NCI-H187 treated with DMSO at 0.1 percent for 48 hours (cell line): ENCODE results near the gene RNASE12.
"Not testable (repeated sequence)": the region's sequence is repeated elsewhere in the genome, so short reads cannot be mapped to it uniquely, and the experiment has no call there.

Source experiments
- DNase-seq: peaks from one replicate; lab custom pipeline; 2025; lab: John Stamatoyannopoulos, UW

The RNASE12 gene

DNA sequence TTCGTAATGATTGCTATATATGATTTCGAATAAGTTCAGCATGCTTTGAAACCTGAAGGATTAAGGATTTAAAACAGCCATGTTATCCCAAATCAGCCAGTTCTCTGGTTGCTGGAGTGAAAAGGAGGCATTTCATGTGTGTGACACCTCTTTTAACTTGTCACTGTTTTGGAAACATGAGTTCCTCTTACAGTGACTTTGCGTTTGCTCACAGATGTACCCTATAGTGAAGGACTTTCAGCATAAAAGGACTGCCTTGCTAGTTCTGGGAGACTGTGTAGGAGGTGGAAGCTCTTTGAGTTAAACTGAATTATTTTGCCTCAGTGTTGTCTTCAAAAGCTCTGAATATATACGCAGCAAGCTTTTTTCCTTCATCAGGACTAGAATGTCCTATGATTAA lies 10.9 kb downstream of the RNASE12 start:
- DNase-seq = no peak

DNA sequence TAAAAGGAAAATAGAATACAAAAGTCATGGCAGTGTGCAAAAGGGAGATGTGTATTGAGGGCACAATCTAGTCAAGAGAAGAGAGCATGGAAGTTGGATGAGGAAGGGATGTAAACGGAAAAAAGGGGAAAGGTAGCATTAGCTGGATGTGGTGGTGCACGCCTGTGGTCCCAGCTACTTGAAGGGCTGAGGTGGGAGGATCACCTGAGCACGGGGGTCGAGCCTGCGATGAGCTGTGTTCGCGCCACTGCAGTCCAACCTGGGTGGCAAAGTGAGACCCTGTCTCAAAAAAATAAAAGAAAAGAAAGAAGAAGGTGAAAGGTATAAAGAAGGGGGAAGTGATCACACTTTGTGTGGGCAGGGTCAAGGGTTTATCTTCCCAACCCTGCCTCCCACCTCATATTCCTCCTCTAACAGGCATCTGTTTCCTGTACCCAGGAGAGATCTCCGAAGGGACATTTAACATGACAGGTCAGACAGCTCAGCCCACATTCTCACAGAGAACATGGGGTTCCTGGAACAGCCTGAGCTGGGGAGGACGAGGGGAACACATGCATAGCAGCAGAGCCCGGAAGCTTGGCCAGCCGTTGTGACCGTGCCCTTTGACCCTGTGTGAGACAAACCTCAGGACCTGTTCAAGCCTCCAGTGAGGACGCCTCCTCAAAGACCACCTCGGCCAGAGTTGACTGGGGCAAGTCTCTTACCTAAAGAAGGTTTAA lies 12.2 kb downstream of the RNASE12 start:
- no peak for DNase-seq

DNA sequence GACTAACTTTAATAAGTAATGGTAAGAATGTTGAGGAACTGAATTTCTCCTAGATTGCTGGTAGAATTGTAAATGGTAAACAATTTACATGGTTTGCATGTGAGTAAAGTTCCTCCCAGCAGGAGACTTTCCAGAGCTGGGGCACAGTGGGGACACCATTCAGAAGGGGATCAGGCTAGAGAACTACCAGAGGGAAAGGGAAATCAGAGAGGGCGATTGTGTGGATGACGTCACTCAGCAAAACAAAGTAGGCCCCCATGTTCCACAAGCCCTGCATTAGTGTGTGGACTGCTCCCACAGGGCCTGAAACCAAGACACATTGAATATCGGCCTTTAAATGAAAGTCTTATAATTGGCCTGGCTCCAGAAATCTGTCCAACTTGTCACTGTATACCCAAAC lies 12.9 kb downstream of the RNASE12 start:
- DNase-seq = no peak

DNA sequence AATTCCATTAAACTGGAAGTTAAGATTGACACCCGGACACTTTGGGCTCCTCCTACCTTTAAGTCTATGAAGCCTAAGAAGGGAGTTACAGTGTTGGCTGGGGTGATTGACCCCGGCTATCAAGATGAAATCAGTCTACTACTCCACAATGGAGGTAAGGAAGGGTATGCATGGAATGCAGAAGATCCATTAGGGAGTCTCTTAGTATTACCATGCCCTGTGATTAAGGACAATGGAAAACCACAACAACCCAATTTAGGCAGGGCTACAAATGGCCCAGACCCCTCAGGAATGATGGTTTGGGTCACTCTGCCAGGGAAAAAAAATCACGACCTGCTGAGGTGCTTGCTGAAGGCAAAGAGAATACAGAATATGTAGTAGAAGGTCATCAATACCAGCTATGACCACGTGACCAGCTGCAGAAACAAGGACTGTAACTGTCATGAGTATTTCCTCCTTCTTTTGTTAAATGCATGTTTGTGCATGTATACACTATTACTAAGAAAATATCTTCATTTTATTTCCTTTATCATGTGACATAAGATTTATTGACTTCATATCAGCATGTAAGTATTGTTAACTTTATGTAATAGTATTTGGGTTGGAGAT lies 18.7 kb downstream of the RNASE12 start:
- not testable (repeated sequence) for DNase-seq

DNA sequence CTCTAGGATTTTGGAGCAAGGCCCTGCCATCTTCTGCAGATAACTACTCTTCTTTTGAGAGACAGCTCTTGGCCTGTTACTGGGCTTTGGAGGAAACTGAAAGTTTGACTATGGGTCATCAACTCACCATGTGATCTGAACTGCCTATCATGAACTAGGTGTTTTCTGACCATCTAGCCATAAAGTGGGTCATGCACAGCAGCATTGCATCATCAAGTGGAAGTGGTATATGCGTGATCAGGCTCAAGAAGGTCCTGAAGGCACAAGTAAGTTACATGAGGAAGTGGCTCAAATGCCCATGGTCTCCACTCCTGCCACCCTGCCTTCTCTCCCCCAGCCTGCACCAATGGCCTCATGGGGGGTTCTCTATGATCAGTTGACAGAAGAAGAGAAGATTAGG lies 20.5 kb downstream of the RNASE12 start:
- DNase-seq = not testable (repeated sequence)

DNA sequence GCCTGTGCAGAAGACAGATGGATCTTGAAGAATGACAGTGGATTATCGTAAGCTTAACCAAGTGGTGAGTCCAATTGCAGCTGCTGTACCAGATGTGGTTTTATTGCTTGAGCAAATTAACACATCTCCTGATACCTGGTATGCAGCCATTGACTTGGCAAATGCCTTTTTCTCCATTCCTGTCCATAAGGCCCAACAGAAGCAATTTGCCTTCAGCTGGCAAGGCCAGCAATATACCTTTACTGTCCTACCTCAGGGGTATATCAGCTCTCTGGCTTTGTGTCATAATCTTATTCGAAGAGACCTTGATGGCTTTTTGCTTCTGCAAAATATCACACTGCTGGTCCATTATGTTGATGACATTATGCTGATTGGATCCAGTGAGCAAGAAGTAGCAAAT lies 21.3 kb downstream of the RNASE12 start:
- not testable (repeated sequence) for DNase-seq

DNA sequence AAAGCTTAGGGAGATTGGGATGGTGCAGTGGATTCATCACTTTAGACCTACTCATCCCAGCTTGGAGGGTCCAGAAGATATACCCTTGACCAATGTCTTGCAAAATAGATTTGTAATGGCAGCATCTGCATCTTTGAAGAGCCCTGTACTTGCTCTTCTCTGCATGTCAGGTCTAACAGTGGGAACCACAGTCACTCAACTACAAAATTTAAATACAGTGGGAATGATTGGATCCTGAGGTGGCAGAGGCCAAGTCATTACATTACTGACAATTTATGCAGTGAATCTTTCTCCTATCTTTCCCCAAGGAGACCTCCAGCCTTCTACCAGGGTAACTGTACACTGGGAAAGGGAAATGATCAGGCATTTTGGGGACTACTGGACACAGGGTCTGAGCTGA lies 22.1 kb downstream of the RNASE12 start:
- no peak for DNase-seq

DNA sequence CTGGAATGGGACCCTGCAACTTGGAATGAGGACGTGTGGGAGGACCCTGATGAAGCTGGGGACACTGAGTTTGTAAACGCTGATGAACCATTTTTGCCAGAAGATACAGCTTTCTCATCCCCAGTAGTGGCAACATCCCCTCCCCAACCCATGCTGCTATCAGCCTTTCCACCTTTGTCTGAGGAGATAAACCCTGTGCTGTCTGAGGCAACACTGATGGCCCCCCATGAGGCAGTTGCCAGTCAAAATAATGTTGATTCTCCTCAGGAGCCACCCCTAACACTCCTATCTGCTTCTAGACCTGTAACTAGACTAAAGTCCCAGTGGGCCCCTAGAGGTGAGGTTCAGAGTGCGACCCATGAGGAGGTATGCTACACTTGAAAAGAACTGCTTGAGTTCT lies 22.8 kb downstream of the RNASE12 start:
- no peak for DNase-seq

DNA sequence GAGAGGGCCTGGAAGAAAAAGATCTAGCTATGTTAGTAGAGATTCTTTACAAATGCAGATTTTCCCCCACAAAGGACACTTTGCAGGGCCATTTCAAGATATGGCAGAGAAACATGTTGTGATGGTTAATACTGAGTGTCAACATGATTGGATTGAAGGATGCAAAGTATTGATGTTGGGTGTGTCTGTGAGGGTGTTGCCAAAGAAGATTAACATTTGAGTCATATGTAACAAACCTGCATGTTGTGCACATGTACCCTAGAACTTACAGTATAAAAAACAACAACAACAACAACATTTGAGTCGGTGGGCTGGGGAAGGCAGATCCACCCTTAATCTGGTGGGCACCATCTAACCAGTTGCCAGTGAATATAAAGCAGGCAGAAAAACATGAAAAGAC lies 24.0 kb downstream of the RNASE12 start:
- not testable (repeated sequence) for DNase-seq

DNA sequence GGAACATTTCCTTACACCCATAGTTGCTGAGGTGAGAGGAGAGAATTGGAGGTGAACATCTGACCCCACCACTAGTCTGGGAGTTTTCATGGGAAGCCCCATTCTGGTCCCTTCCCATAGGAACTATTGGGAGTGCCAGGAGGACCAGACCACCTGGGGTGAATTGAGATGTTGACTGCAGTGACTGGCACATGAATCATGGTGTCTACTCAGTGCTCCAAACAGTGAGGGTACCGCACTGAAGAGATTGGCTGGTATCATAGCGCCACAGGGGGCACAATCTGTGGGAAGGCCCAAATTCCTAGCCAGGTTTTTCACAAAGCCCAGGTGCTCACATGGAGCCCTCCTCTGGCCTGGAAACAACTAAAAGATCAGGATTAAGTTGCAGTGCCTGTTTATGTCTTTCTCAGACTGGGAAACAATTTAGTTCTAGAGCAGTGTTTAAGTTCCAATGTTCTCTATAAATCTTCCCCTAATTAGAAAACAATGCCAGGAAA lies 26.6 kb downstream of the RNASE12 start:
- DNase-seq = no peak

DNA sequence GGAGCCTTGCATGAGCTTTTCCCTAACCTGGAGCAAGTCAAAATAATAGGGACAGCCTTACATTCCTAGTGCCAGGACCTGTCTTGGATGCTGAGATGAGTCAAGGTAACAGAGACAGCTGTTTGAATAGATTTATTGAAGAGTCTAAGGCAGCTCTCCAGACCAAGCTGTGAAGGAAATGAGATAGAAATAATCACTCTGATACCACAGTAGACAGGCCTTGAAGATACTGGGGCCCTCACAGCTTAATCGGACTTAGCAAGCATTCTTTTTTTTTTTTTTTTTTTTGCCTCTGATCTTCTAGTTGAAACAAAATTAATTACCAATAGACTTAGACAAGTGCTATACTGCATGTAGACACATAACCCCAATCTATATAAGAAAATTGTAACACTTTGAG lies 27.2 kb downstream of the RNASE12 start:
- DNase-seq = no peak

DNA sequence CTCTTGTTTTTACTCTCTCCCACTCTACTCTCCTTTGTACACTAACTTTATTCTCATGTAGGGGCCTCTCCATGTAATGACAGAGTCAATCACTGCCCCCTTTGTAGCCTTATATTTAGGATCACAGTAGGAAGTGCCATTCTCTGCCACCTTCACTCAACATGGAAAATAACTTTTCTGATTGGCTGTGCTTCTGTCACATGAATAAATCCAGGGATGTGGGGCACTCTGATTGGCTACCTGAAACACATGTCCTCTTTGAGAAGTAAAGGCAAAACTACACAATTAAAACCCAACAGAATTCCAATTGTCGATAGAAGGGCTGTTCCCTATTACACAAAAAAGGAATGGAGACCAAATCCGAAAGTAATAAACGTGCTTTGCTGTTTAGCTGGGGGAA lies 30.2 kb downstream of the RNASE12 start, which contains the start of gene RNASE9:
Gene RNASE9 (minus strand): TSS at position 87 of the 400 bp plus-strand sequence.
- no peak for DNase-seq

DNA sequence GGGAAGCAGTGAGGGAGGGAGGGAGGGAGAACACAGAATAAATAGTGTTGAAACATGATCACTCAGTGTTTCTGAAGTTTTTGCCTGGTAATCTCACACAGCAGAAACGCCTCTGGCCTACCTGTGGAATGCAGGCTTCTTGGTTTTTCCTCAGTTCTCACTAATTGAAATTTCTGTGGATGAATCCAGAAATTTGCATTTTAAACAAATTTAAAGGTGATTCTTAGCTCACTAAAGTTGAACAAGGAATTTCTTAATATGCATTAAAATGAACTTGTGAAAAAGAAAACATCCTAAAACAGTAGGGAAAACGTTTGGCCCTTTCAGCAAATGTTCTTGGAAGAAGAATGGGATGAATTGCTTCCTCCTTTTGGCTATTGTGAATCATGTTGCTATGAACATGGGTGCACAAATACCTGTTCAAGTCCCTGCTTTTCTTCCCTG lies 31.7 kb downstream of the RNASE12 start:
- DNase-seq = no peak

DNA sequence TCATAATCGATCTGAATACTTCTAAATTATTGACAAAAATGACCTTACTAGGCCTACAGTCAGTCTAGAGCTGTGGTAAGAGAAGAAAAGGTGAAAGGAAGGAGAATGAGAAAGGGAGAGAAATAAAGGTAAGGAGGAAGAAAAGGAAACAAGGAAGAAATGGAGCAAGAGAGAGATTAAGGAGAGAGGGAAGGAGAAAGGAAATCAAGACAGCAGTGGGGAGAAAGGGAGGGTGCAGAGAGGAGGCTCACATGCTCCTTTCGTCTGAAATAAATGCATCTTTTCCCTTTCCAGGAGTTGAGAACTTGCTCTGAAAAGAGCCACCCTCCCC lies 34.0 kb downstream of the RNASE12 start:
- DNase-seq = no peak

DNA sequence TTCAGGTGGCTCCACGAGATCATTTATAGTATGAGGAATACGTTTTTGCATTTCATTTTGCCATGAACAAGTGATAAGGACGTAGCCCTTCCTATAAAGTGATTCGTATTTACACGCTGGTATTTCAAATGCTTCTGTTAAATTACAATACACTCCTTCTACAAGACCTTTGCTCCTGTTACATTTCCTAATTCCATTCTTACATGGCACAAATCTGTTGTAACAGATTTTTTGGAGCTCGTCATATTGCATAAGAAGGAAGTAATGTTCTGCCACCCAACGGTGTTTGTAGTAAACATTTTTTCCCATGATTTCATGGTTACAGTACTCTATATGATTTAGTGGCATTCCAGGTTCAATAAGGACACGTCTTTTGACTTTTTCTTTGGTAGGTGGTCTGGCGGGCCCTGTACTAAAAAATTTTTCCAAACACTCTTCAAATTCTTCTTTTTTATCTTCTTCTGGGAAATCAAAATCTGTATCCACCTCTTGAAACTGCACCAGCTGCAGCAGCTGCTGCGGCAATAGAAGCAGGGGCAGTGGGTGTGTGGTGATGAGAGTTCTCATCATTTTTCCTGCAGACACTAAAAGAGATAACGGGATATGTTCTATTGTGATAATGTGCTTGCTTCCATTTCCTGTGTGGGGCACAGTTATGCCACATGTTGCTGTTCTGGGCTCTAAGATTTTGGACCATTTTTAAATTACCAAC lies 34.5 kb downstream of the RNASE12 start:
- DNase-seq = no peak

DNA sequence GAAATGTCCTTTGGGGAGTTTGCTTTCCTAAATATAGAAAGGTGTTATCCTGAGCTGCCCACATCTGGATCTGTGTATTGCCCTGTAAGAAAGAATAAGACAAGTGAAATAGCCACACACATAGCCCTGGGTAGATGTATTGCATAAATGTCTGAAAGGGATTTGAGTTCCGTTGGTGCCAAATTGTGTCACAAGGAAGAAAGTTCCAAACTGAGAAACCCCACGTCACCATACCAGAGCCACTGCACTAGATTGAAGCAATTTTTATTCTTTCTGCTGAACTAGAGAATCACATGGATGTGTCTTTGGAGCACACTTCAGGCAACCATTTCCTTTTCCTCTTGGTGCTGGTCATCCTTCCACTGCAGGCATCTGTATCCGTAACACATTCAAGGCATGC lies 35.3 kb downstream of the RNASE12 start:
- no peak for DNase-seq

DNA sequence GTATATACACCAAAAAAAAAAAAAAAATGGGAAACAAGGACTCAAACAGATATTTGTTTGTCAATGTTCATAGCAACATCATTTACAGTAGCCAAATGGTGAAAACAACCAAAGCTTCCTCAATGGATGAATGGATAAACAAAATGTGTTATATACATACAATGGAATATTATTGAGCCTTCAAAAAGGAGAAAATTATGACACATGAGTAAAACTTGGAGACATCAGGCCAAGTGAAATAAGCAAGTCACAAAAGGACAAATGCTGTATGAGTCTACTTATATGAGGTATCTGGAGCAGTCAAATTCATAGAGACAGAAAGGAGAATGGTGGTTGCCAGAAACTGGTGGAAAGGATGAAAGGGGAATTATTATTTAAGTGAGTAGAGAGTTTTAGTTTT lies 38.2 kb downstream of the RNASE12 start:
- no peak for DNase-seq

DNA sequence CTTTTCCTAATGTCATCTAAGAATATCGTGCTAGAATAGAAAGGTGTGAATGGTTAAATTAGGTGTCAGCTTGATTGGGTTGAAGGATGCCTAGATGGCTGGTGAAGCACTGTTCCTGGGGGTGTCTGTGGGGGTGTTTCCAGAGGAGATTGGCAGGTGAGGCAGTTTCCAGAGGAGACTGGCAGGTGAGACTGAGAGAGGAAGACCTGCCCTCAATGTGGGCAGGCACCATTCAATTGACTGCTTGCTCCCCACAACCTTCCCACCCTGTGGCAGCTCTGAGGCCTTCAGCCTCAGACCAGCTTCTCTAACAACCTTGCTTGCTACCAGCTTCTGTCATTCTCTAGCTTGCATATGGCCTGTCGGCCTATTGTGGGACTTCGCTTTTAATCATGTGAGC lies 39.6 kb downstream of the RNASE12 start:
- DNase-seq = no peak

DNA sequence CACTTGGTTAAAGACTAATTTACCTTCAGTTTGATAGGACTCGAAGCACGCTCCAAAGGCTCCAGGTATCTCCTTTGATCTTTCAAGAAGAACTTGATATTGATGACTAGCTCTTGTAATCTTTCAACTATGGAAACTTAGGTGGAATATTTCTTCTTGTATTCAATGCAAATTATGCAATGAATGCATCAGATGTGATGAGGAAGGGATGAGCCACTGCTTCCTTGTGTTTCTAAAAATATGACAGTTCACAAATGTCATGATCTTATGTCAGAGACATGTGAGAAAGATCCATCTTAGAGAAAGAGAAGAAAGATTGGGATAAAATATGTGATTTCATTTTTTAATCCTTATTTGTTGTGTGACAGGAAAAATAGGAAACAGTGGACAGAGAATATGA lies 40.2 kb downstream of the RNASE12 start:
- DNase-seq = no peak

DNA sequence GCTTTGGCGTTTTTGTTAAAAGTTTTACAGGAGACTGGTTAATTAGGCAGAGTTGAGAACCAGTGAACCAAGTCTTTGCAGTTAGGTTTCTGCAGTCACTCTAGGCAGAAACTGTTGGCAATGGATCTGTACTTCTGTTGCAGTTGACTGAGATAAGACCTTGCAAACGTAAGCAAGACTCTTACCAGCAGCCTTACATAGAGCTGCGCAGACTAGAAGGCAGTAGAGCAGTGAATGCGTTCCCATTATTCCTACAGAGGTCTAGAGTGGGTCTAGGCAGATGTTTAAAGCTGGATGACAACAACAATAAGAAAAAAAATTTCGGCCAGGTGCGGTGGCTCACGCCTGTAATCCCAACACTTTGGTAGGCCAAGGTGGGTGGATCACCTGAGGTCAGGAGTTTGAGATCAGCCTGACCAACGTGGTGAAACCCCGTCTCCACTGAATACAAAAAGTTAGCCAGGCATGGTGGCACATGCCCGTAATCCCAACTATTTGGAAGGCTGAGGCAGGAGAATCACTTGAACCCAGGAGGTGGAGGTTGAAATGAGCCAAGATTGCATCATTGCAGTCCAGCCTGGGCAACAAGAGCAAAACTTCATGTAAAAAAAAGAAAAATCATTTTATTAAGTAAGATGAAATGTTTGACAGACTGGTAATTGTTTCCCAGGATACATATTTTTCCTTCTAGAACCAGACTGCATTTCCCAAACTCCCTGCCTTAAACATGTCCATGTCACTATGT lies 42.6 kb downstream of the RNASE12 start:
- no peak for DNase-seq

DNA sequence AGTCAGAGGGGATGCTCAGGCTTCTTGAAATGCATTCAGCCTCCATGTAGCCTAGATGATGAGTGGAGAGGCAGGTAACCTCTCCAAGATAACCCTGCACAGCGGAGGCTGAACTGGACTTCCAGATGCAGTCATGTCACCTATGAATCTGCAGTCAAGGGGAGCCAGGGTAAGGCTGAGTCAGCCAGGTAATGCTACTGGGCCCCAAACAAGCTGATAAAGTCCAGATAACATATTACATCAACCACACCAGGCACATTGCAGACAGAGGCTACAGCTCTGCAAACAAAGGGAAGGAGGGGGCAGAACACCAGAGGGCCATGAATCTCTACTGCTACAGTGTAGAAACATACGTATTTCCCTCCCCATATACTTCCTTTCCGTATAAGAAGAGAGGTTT lies 44.3 kb downstream of the RNASE12 start:
- DNase-seq = no peak
